Keratinocyte (primary cell): Measurements from ENCODE around the gene LRRC15. TPM values are rescaled to one million over a fixed set of nuclear protein-coding genes. Genes with fewer than 3 reads are reported as not detected.

Experiments
- DNase-seq: peaks from one replicate; pipeline ENCODE4 v3.0.0-alpha.2; 2011; ENCODE audit warnings: low read depth, missing footprints, low spot score
- FAIRE-seq: peaks from 2 replicates; lab custom pipeline; 2011; peaks lifted over from hg19 to GRCh38; lab: Jason Lieb, UNC
- H2AFZ ChIP-seq: 2 replicates; pipeline ENCODE4 v1.6.0; 2012; ENCODE audit warnings: low read length, control low read depth, inconsistent platforms; ENCODE audit not compliant: control insufficient read depth
- H3K27ac ChIP-seq: 2 replicates; pipeline ENCODE4 v1.5.1; 2011; ENCODE audit warnings: low read length; ENCODE audit not compliant: control insufficient read depth, insufficient read depth
- H3K27me3 ChIP-seq: 3 replicates; pipeline ENCODE4 v1.6.0; 2011; ENCODE audit warnings: low read length; ENCODE audit not compliant: control insufficient read depth, insufficient read depth; ENCODE audit errors: extremely low read depth
- H3K36me3 ChIP-seq, 2 experiments: 2 replicates in 1 of 2; 3 replicates in 1 of 2; pipeline ENCODE4 v1.5.1; 2011; ENCODE audit warnings: low read length in 2 of 2, mild to moderate bottlenecking in 1 of 2; ENCODE audit not compliant: control insufficient read depth in 2 of 2, insufficient read depth in 2 of 2; ENCODE audit errors: extremely low read depth in 1 of 2
- H3K4me1 ChIP-seq: 3 replicates; pipeline ENCODE4 v1.5.1; 2011; ENCODE audit warnings: low read length; ENCODE audit not compliant: control insufficient read depth, insufficient read depth; ENCODE audit errors: extremely low read depth
- H3K4me2 ChIP-seq: 3 replicates; pipeline ENCODE4 v1.6.0; 2011; ENCODE audit warnings: low read depth, low read length; ENCODE audit not compliant: control insufficient read depth, insufficient read depth; ENCODE audit errors: extremely low read depth
- H3K4me3 ChIP-seq, 3 experiments: fragments of 200-600 bp in 1 of 3; sonication (generic) in 1 of 3; 2 replicates in 2 of 3; 3 replicates in 1 of 3; pipeline ENCODE4 v1.5.1; 2011 to 2016; ENCODE audit warnings: low read length in 3 of 3, mild to moderate bottlenecking in 3 of 3, control low read depth in 2 of 3, inconsistent platforms in 1 of 3, low read depth in 1 of 3, mixed read lengths in 1 of 3, mixed run types in 1 of 3, moderate library complexity in 1 of 3; ENCODE audit not compliant: control insufficient read depth in 2 of 3, insufficient read depth in 2 of 3; ENCODE audit errors: extremely low read depth in 1 of 3
- H3K79me2 ChIP-seq: 2 replicates; pipeline ENCODE4 v1.6.0; 2012; ENCODE audit warnings: low read length; ENCODE audit not compliant: control insufficient read depth, insufficient read depth
- H3K9ac ChIP-seq: 3 replicates; pipeline ENCODE4 v1.6.0; 2011; ENCODE audit warnings: low read length; ENCODE audit not compliant: control insufficient read depth, insufficient read depth; ENCODE audit errors: extremely low read depth
- H3K9me1 ChIP-seq: 3 replicates; pipeline ENCODE4 v1.6.0; 2011; ENCODE audit warnings: low read length; ENCODE audit not compliant: control insufficient read depth, insufficient read depth; ENCODE audit errors: extremely low read depth
- H3K9me3 ChIP-seq: 2 replicates; pipeline ENCODE4 v1.5.1; 2012; ENCODE audit warnings: low read depth, low read length; ENCODE audit not compliant: control insufficient read depth
- H4K20me1 ChIP-seq: 3 replicates; pipeline ENCODE4 v1.6.0; 2011; ENCODE audit warnings: low read length; ENCODE audit not compliant: control insufficient read depth, insufficient read depth; ENCODE audit errors: extremely low read depth
- EZH2 ChIP-seq: IDR thresholded peaks from one replicate; pipeline ENCODE4 v1.6.1; 2012; ENCODE audit warnings: inconsistent platforms, mild to moderate bottlenecking, low read length, moderate library complexity
- dilution Hi-C: fragments of 300-500 bp; cut with MboI; formaldehyde crosslinking; loops from one replicate; pipeline ENCODE4 v1.7.0; 2020; ENCODE audit warnings: low sequenced_read_pairs; ENCODE audit not compliant: extremely low pct_ligation_motif_present
- polyA plus RNA-seq, 5 experiments: library from polyadenylated mRNA; depleted of rRNA in 3 of 5; stranded (reverse) in 3 of 5; stranded (forward) in 1 of 5; unstranded in 1 of 5; fragments of >200 nt; gene quantifications; 1 replicate in 1 of 5; 2 replicates in 3 of 5; 3 replicates in 1 of 5; pipeline versions ENCODE4 v1.2.1 to v1.2.3, GENCODE V29; 2011 to 2012; ENCODE audit warnings: missing spikeins in 2 of 5, low read depth in 1 of 5, low replicate concordance in 1 of 5
- TF ChIP-seq, protein P1 (sequence below), 3 experiments: IDR thresholded peaks in 1 of 3; conservative IDR thresholded peaks in 1 of 3; optimal IDR thresholded peaks in 1 of 3; 2 replicates in 2 of 3; 3 replicates in 1 of 3; pipeline versions ENCODE3 to v1.5.1; 2011; ENCODE audit warnings: low read length in 3 of 3, mild to moderate bottlenecking in 3 of 3, moderate library complexity in 2 of 3, control low read depth in 1 of 3, inconsistent platforms in 1 of 3; ENCODE audit not compliant: insufficient read depth in 2 of 3; ENCODE audit errors: extremely low read depth in 1 of 3

Gene LRRC15
- polyA plus RNA-seq, 1 donor (not counting 4 experiments of a cell fraction or from before 2014, with no cell fraction given): not detected

GRCh38 chr3:194397757-194398312, 28.3 kb upstream of the LRRC15 start:
- dilution Hi-C loops: no loop called here
- no peak for FAIRE-seq

GRCh38 chr3:194396859-194397756, 27.6 kb upstream of the LRRC15 start:
- TF ChIP-seq, protein P1, sequence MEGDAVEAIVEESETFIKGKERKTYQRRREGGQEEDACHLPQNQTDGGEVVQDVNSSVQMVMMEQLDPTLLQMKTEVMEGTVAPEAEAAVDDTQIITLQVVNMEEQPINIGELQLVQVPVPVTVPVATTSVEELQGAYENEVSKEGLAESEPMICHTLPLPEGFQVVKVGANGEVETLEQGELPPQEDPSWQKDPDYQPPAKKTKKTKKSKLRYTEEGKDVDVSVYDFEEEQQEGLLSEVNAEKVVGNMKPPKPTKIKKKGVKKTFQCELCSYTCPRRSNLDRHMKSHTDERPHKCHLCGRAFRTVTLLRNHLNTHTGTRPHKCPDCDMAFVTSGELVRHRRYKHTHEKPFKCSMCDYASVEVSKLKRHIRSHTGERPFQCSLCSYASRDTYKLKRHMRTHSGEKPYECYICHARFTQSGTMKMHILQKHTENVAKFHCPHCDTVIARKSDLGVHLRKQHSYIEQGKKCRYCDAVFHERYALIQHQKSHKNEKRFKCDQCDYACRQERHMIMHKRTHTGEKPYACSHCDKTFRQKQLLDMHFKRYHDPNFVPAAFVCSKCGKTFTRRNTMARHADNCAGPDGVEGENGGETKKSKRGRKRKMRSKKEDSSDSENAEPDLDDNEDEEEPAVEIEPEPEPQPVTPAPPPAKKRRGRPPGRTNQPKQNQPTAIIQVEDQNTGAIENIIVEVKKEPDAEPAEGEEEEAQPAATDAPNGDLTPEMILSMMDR (optimal IDR thresholded peaks at IDR 0.05 in 1 of 3, IDR thresholded peaks at IDR 0.05 in 1 of 3, conservative IDR thresholded peaks at IDR 0.05 in 1 of 3; ENCODE audit: extremely low read depth in 1 of 3, insufficient read depth in 2 of 3, low read length in 3 of 3): no peak
- TF ChIP-seq EZH2: no peak
- Histone ChIP-seq H3K27me3 (peaks cover 24% of the 10 kb centered on the region), H3K9me1 (no peaks in the 10 kb centered on the region), H2AFZ (peak overlapping the region; percentile 27), H4K20me1 (no peaks in the 10 kb centered on the region), H3K36me3 (no peaks in the 10 kb centered on the region), H3K4me3 (peak overlapping the region in 1 of 3 experiments; percentile 43), H3K9ac (no peak overlapping the region), H3K79me2 (no peaks in the 10 kb centered on the region), H3K27ac (no peak overlapping the region), H3K4me1 (peaks cover 13% of the 10 kb centered on the region), H3K9me3 (no peaks in the 10 kb centered on the region), H3K4me2 (peak overlapping the region; percentile 65)
- dilution Hi-C loops: no loop called here
- no peak for FAIRE-seq
- DNase-seq: no peak

More at GRCh38 chr3:194397757-194398312, 28.3 kb upstream of the LRRC15 start:
- H3K79me2 ChIP-seq: no peaks in the 10 kb centered on the region
- H3K4me3 ChIP-seq: peak overlapping the region in 1 of 3 experiments; percentile 43
- peak overlapping the region; percentile 65 for H3K4me2 ChIP-seq
- no peak for DNase-seq
- H3K9me3 ChIP-seq: no peaks in the 10 kb centered on the region
- H3K36me3 ChIP-seq: no peaks in the 10 kb centered on the region
- peaks cover 13% of the 10 kb centered on the region for H3K4me1 ChIP-seq
- TF ChIP-seq, protein P1 (optimal IDR thresholded peaks at IDR 0.05 in 1 of 3, IDR thresholded peaks at IDR 0.05 in 1 of 3, conservative IDR thresholded peaks at IDR 0.05 in 1 of 3; ENCODE audit: extremely low read depth in 1 of 3, insufficient read depth in 2 of 3, low read length in 3 of 3): no peak
- no peak overlapping the region for H2AFZ ChIP-seq
- no peaks in the 10 kb centered on the region for H3K9me1 ChIP-seq
- no peaks in the 10 kb centered on the region for H4K20me1 ChIP-seq
- H3K27ac ChIP-seq: no peak overlapping the region
- H3K27me3 ChIP-seq: peaks cover 24% of the 10 kb centered on the region
- no peak overlapping the region for H3K9ac ChIP-seq
